HepG2 (cell line): ENCODE results near the gene WDR13. TPM values are rescaled to one million over a fixed set of nuclear protein-coding genes. Genes with fewer than 3 reads are reported as not detected.

Source experiments
- CHD2 ChIP-seq: IDR thresholded peaks from 2 replicates; pipeline ENCODE4 v1.6.1; 2011; ENCODE audit warnings: low read depth, low read length, improper control_type of control experiment
- DZIP1 ChIP-seq: sonication (generic); formaldehyde crosslinking; IDR thresholded peaks from 2 replicates; pipeline ENCODE4 v1.5.0; 2020; ENCODE audit warnings: mild to moderate bottlenecking, missing genetic modification reagents
- ELK4 ChIP-seq: sonication (generic); formaldehyde crosslinking; IDR thresholded peaks from 2 replicates; pipeline ENCODE4 v1.9.0; 2021; ENCODE audit warnings: missing genetic modification reagents, borderline replicate concordance
- FOXK2 ChIP-seq: fragments of 450-650 bp; IDR thresholded peaks from 2 replicates; pipeline ENCODE4 v1.6.1; 2016
- GZF1 ChIP-seq: sonication (generic); formaldehyde crosslinking; IDR thresholded peaks from 2 replicates; pipeline ENCODE4 v1.5.1; 2020; ENCODE audit warnings: mild to moderate bottlenecking, missing genetic modification reagents
- HMGXB4 ChIP-seq, 2 experiments: sonication (generic) in 1 of 2; formaldehyde crosslinking in 1 of 2; IDR thresholded peaks; 2 replicates each; pipeline versions ENCODE4 v1.4.0 to v1.6.1; 2018 to 2020; ENCODE audit warnings: missing genetic modification reagents in 2 of 2, borderline replicate concordance in 1 of 2, low read depth in 1 of 2, mild to moderate bottlenecking in 1 of 2, missing biosample characterization in 1 of 2
- HNRNPL ChIP-seq: fragments of 200-400 bp; formaldehyde crosslinking; IDR thresholded peaks from 2 replicates; pipeline ENCODE4 v1.6.1; 2017; ENCODE audit warnings: mild to moderate bottlenecking, low read depth, low read length
- HOXA3 ChIP-seq: sonication (generic); formaldehyde crosslinking; IDR thresholded peaks from 2 replicates; pipeline ENCODE4 v1.5.0; 2020; ENCODE audit warnings: missing genetic modification reagents
- MNT ChIP-seq: fragments of 450-650 bp; IDR thresholded peaks from 2 replicates; pipeline ENCODE4 v1.6.1; 2016
- MZF1 ChIP-seq: sonication (generic); formaldehyde crosslinking; IDR thresholded peaks from 2 replicates; pipeline ENCODE4 v1.8.1; 2023; ENCODE audit warnings: mild to moderate bottlenecking, missing genetic modification reagents, borderline replicate concordance
- NCOR1 ChIP-seq: fragments of 200-600 bp; sonication (generic); IDR thresholded peaks from 2 replicates; pipeline ENCODE4 v1.7.0; 2017; ENCODE audit warnings: antibody characterized with exemption, low read length, borderline replicate concordance
- RBM22 ChIP-seq: fragments of 200-400 bp; formaldehyde crosslinking; optimal IDR thresholded peaks from 2 replicates; pipeline ENCODE3; 2017; ENCODE audit warnings: mild to moderate bottlenecking, low read length, moderate library complexity
- SP1 ChIP-seq, 2 experiments: fragments of 450-650 bp in 1 of 2; sonication (generic) in 1 of 2; formaldehyde crosslinking in 1 of 2; IDR thresholded peaks; 2 replicates each; pipeline versions ENCODE4 v1.4.0 to v1.6.1; 2016 to 2020; ENCODE audit warnings: missing genetic modification reagents in 1 of 2
- SSRP1 ChIP-seq: IDR thresholded peaks from 2 replicates; pipeline ENCODE4 v1.6.1; 2016; ENCODE audit warnings: control low read depth
- TGIF2 ChIP-seq: IDR thresholded peaks from 2 replicates; pipeline ENCODE4 v1.6.1; 2016; ENCODE audit warnings: control low read depth, missing compliant biosample characterization
- THYN1 ChIP-seq: sonication (generic); formaldehyde crosslinking; IDR thresholded peaks from 2 replicates; pipeline ENCODE4 v1.8.1; 2023; ENCODE audit warnings: low read depth, mild to moderate bottlenecking, moderate library complexity, missing genetic modification reagents, borderline replicate concordance
- TSC22D2 ChIP-seq: sonication (generic); formaldehyde crosslinking; IDR thresholded peaks from 2 replicates; pipeline ENCODE4 v1.5.1; 2020; ENCODE audit warnings: missing genetic modification reagents, mild to moderate bottlenecking, borderline replicate concordance
- YEATS4 ChIP-seq: sonication (generic); formaldehyde crosslinking; IDR thresholded peaks from 2 replicates; pipeline ENCODE4 v1.4.0; 2020; ENCODE audit warnings: missing genetic modification reagents, borderline replicate concordance
- ZFP90 ChIP-seq: sonication (generic); formaldehyde crosslinking; IDR thresholded peaks from 2 replicates; pipeline ENCODE4 v1.8.0; 2022; ENCODE audit warnings: missing genetic modification reagents, mild to moderate bottlenecking, inconsistent platforms, borderline replicate concordance
- ZMAT3 ChIP-seq: sonication (generic); formaldehyde crosslinking; conservative IDR thresholded peaks from 2 replicates; pipeline ENCODE4 v1.7.0; 2021; ENCODE audit warnings: missing genetic modification reagents
- ZNF589 ChIP-seq: sonication (generic); formaldehyde crosslinking; conservative IDR thresholded peaks from 2 replicates; pipeline ENCODE4 v1.8.0; 2022; ENCODE audit warnings: mild to moderate bottlenecking, moderate library complexity, missing genetic modification reagents
- ZNF776 ChIP-seq: sonication (generic); formaldehyde crosslinking; IDR thresholded peaks from 2 replicates; pipeline ENCODE4 v1.4.0; 2020; ENCODE audit warnings: mild to moderate bottlenecking, missing genetic modification reagents
- polyA plus RNA-seq, 8 experiments: library from polyadenylated mRNA; depleted of rRNA in 3 of 8; stranded (reverse) in 7 of 8; unstranded in 1 of 8; fragments of >200 nt; fragmentation: Illumina TruSeq in 4 of 8; extraction: Trizol in 4 of 8; gene quantifications; 2 replicates each; pipeline versions ENCODE4 v1.2.1 to v1.2.3, GENCODE V29; 2011 to 2016; ENCODE audit warnings: low read depth in 4 of 8, missing spikeins in 1 of 8, mixed read lengths in 1 of 8; ENCODE audit not compliant: insufficient read depth in 1 of 8
- total RNA-seq, 5 experiments: library from RNA; depleted of rRNA; stranded (reverse); fragments of >200 nt; fragmentation: Illumina TruSeq; extraction: Trizol; gene quantifications; 2 replicates each; pipeline ENCODE4 v1.2.3, GENCODE V29; 2016; ENCODE audit warnings: low read depth in 1 of 5

WDR13 gene
- total and polyA plus RNA-seq, 2 of the 13 experiments (the other 11 are each of a cell fraction or from before 2014, with no cell fraction given), result 28.7 to 37.1 TPM

GRCh38 chrX:48574270-48575266 is 22.7 kb upstream of the WDR13 start, which contains the start of gene RBM3 (continued):
- peak; percentile 77 for TF ChIP-seq MNT
- peak; percentile 68 to 69 for TF ChIP-seq HMGXB4 (CRISPR knock-in tag; IDR thresholded peaks at IDR 0.05; ENCODE audit: borderline replicate concordance in 1 of 2, low read depth in 1 of 2)
- TF ChIP-seq RBM22, result peak; percentile 67
- no peak for TF ChIP-seq NCOR1
- TF ChIP-seq ZNF776, result no peak
- TF ChIP-seq FOXK2, result peak; percentile 83
- TF ChIP-seq HOXA3 (CRISPR knock-in tag), result peak; percentile 61
- peak; percentile 54; the same call in 1 of the 2 replicates for TF ChIP-seq ZFP90 (CRISPR knock-in tag)
- no peak for TF ChIP-seq SSRP1 (CRISPR knock-in tag)
- TF ChIP-seq THYN1 (CRISPR knock-in tag), result no peak
- 0 out of 2 replicates have a peak, but pooled peaks have one; percentile 55 for TF ChIP-seq HNRNPL
- TF ChIP-seq GZF1 (CRISPR knock-in tag), result no peak
- no peak for TF ChIP-seq TSC22D2 (CRISPR knock-in tag)
- TF ChIP-seq DZIP1 (CRISPR knock-in tag), result no peak
- TF ChIP-seq ZNF589 (CRISPR knock-in tag), result no peak
- TF ChIP-seq CHD2, result no peak
- TF ChIP-seq YEATS4 (CRISPR knock-in tag), result peak; percentile 98
- TF ChIP-seq SP1 (IDR thresholded peaks at IDR 0.05), result no peak
- peak; percentile 63 for TF ChIP-seq SP1 (CRISPR knock-in tag; IDR thresholded peaks at IDR 0.05)
- no peak for TF ChIP-seq ELK4
- peak; percentile 82 for TF ChIP-seq ZMAT3 (CRISPR knock-in tag)
- no peak for TF ChIP-seq MZF1 (CRISPR knock-in tag)
- 0 out of 2 replicates have a peak, but pooled peaks have one; percentile 11 for TF ChIP-seq TGIF2 (CRISPR knock-in tag)
